ENCODE measurements around the gene PCNT.

The PCNT gene

DNA sequence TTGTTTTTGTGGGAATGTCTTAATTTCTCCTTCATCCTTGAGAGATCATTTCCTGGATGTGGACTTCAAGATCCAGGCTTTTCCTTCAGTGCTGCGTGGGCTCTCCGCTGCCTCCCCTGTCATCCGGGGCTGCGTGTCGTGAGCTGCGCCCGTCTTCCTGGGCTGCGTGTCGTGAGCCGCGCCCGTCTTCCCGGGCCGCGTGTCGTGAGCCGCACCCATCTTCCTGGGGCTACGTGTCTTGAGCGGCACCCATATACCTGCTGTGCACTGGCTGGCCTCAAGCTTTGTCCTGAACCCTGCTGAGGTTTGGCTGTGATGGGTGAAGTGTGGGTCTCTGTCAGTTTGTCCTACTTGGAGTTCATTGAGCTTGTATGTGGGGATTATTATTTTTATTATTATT lies 55.1 kb downstream of the PCNT start:
- H3K4me3 ChIP-seq (ENCODE audit: low read length) = no peak overlapping the region
- no peak for TF ChIP-seq CTCF (conservative IDR thresholded peaks at IDR 0.05; ENCODE audit: low read length)
- DNase-seq (ENCODE audit: low read depth) = no peak

GRCh38 chr21:46379691-46380090 lies 55.7 kb downstream of the PCNT start:
- no peak overlapping the region for H3K4me3 ChIP-seq (ENCODE audit: low read length)
- DNase-seq (ENCODE audit: low read depth) = no peak
- no peak for TF ChIP-seq CTCF (conservative IDR thresholded peaks at IDR 0.05; ENCODE audit: low read length)

- no peak for TF ChIP-seq CTCF (conservative IDR thresholded peaks at IDR 0.05; ENCODE audit: low read length)
- DNase-seq (ENCODE audit: low read depth) = no peak
- no peak overlapping the region for H3K4me3 ChIP-seq (ENCODE audit: low read length)
Observed at GRCh38 chr21:46381541-46381940, 57.6 kb downstream of the PCNT start.

DNA sequence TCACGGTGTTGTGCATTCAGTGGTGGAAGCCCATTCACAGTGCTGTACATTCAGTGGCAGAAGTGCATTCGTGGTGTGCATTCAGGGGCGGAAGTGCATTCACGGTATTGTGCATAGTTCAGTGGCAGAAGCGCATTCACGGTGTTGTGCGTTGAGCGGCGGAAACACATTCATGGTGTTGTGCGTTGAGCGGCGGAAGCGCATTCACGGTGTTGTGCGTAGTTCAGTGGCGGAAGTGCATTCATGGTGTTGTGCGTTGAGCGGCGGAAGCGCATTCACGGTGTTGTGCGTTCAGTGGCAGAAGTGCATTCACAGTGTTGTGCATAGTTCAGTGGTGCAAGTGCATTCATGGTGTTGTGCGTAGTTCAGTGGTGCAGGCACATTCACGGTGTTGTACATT lies 60.6 kb downstream of the PCNT start:
- TF ChIP-seq CTCF (conservative IDR thresholded peaks at IDR 0.05; ENCODE audit: low read length) = no peak
- no peak for DNase-seq (ENCODE audit: low read depth)
- H3K4me3 ChIP-seq (ENCODE audit: low read length) = no peak overlapping the region

GRCh38 chr21:46385846-46386733 lies 62.1 kb downstream of the PCNT start:
- H3K4me3 ChIP-seq (ENCODE audit: low read length) = no peak overlapping the region
- TF ChIP-seq CTCF (conservative IDR thresholded peaks at IDR 0.05; ENCODE audit: low read length) = no peak
- DNase-seq (ENCODE audit: low read depth) = no peak

GRCh38 chr21:46386734-46387088 lies 62.8 kb downstream of the PCNT start:
- no peak overlapping the region for H3K4me3 ChIP-seq (ENCODE audit: low read length)
- TF ChIP-seq CTCF (conservative IDR thresholded peaks at IDR 0.05; ENCODE audit: low read length) = no peak
- no peak for DNase-seq (ENCODE audit: low read depth)

DNA sequence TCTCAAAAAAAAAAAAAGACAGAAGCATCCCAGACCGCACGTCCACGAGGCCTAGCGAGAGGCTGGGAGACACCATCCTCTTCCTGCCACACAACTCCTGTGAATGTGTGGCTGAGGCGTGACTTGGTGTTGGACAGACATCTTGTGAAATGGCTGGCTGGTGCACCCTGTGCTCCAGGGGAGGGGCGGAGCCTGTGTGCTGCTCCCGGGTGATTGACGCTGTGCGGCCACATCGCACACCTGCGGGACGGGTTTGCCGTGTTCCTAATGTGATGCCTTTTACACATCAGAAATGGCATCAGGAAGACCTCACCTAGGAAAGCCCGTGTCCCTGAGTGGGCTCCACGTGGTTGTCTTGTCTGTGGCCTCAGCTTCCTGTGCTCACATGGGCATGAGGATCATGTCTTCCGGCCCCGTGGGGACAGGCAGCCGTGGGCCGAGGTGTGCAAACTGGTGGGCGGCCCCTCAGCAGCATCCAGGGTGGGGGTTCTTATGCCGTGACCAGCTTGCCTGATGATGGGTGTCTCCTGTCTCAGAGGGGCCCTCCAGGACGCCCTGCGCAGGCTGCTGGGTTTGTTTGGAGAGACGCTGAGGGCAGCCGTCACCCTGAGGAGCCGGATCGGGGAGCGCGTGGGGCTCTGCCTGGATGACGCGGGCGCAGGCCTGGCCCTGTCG lies 64.4 kb downstream of the PCNT start:
- DNase-seq (ENCODE audit: low read depth) = no peak
- H3K4me3 ChIP-seq (ENCODE audit: low read length) = no peak overlapping the region
- TF ChIP-seq CTCF (conservative IDR thresholded peaks at IDR 0.05; ENCODE audit: low read length) = no peak
